GM18526 (cell line): ENCODE measurements around the gene ACOT11.

Source experiments
- POLR2A ChIP-seq: IDR thresholded peaks from 3 replicates; pipeline ENCODE4 v1.6.1; 2011; ENCODE audit not compliant: insufficient read length; ENCODE audit errors: extremely low read depth

Gene ACOT11

GRCh38 chr1:54607821-54608565 lies 60.0 kb downstream of the ACOT11 start:
- no peak for TF ChIP-seq POLR2A

GRCh38 chr1:54608566-54609230 lies 60.7 kb downstream of the ACOT11 start:
- no peak for TF ChIP-seq POLR2A

GRCh38 chr1:54609301-54609921 lies 61.4 kb downstream of the ACOT11 start:
- no peak for TF ChIP-seq POLR2A

- TF ChIP-seq POLR2A: no peak
Observed at GRCh38 chr1:54610048-54610447, 62.0 kb downstream of the ACOT11 start.

- TF ChIP-seq POLR2A: no peak
Observed at GRCh38 chr1:54610601-54611580, 62.9 kb downstream of the ACOT11 start.

GRCh38 chr1:54611621-54612020 lies 63.6 kb downstream of the ACOT11 start:
- no peak for TF ChIP-seq POLR2A

GRCh38 chr1:54614024-54614423 lies 66.0 kb downstream of the ACOT11 start:
- TF ChIP-seq POLR2A: no peak

- no peak for TF ChIP-seq POLR2A
Observed at GRCh38 chr1:54614563-54614962, 66.5 kb downstream of the ACOT11 start.

GRCh38 chr1:54615531-54616279 lies 67.7 kb downstream of the ACOT11 start:
- TF ChIP-seq POLR2A: no peak

GRCh38 chr1:54619749-54620148 lies 71.7 kb downstream of the ACOT11 start:
- no peak for TF ChIP-seq POLR2A

- no peak for TF ChIP-seq POLR2A
Observed at GRCh38 chr1:54623216-54624007, 75.4 kb downstream of the ACOT11 start, which contains the start of gene FAM151A. TSS of gene FAM151A (minus strand) at chr1:54623525. CDS start at chr1:54623395, 130 bp downstream.

GRCh38 chr1:54624466-54625464 lies 76.7 kb downstream of the ACOT11 start:
- no peak for TF ChIP-seq POLR2A

- no peak for TF ChIP-seq POLR2A
Observed at GRCh38 chr1:54627196-54627595, 79.2 kb downstream of the ACOT11 start.

- no peak for TF ChIP-seq POLR2A
Observed at GRCh38 chr1:54640361-54640760, 92.3 kb downstream of the ACOT11 start.
